Fibroblast of skin of right quadriceps (primary cell): Measurements from ENCODE around the gene GUCA1C.

Experiments
- DNase-seq: peaks from one replicate; pipeline ENCODE4 v3.0.0-alpha.2; 2013

Gene GUCA1C

GRCh38 chr3:108907194-108907593 is 46.5 kb downstream of the GUCA1C start:
- DNase-seq, result peak; percentile 3

GRCh38 chr3:108899530-108899929 is 54.1 kb downstream of the GUCA1C start:
- DNase-seq, result no peak

GRCh38 chr3:108897883-108898282 is 55.8 kb downstream of the GUCA1C start:
- DNase-seq, result no peak

GRCh38 chr3:108894981-108895380 is 58.7 kb downstream of the GUCA1C start:
- DNase-seq, result no peak

- no peak for DNase-seq
These were observed 61.8 kb downstream of the GUCA1C start for GRCh38 chr3:108891833-108892232.

GRCh38 chr3:108887777-108888176 is 65.9 kb downstream of the GUCA1C start:
- DNase-seq, result no peak

GRCh38 chr3:108887121-108887520 is 66.6 kb downstream of the GUCA1C start:
- no peak for DNase-seq

- DNase-seq, result no peak
These were observed 70.3 kb downstream of the GUCA1C start for GRCh38 chr3:108883373-108883772.

- DNase-seq, result no peak
These were observed 70.9 kb downstream of the GUCA1C start for GRCh38 chr3:108882762-108883161.

GRCh38 chr3:108879915-108880314 is 73.8 kb downstream of the GUCA1C start:
- no peak for DNase-seq

- DNase-seq, result no peak
These were observed 75.8 kb downstream of the GUCA1C start for GRCh38 chr3:108877901-108878300.

GRCh38 chr3:108863799-108864135 is 89.9 kb downstream of the GUCA1C start:
- no peak for DNase-seq

- peak; percentile 70 for DNase-seq
These were observed 90.5 kb downstream of the GUCA1C start for GRCh38 chr3:108862865-108863798.

GRCh38 chr3:108861401-108861800 is 92.3 kb downstream of the GUCA1C start:
- DNase-seq, result no peak
